Measurements from ENCODE around the gene DACH2. TPM values are rescaled to one million over a fixed set of nuclear protein-coding genes. Genes with fewer than 3 reads are reported as not detected.
A peak's percentile ranks its signal among the peaks of the same experiment; 100 is the strongest.

Gene DACH2
- total RNA-seq, 1 experiment from 2014 or later: 0.02 TPM

GRCh38 chrX:86724277-86724676 is 576.0 kb downstream of the DACH2 start:
- DNase-seq (ENCODE audit: extremely low read depth, low read depth): no peak

GRCh38 chrX:86747091-86747490 is 598.8 kb downstream of the DACH2 start:
- no peak for DNase-seq (ENCODE audit: extremely low read depth, low read depth)

DNA sequence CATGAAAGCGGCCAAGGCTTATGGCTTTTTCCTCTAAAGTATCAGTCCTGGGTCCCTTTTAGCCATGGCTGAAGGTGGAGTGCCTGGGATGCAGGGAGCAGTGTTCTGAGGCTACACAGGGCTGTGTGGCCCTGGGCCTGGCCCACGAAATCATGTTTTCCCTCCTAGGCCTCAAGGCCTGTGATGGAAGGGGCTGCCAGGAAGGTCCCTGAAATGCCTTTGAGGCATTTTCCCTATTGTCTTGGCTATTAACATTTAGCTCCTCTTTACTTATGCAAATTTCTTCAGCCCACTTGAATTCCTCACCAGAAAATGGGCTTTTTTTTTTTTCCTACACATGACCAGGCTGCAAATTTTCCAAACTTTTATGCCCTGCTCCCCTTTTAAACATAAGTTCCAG is 657.0 kb downstream of the DACH2 start:
- no peak for DNase-seq (ENCODE audit: extremely low read depth, low read depth)

- peak; percentile 1 for DNase-seq (ENCODE audit: extremely low read depth, low read depth)
Measured at GRCh38 chrX:86806786-86807185, 658.5 kb downstream of the DACH2 start.

DNA sequence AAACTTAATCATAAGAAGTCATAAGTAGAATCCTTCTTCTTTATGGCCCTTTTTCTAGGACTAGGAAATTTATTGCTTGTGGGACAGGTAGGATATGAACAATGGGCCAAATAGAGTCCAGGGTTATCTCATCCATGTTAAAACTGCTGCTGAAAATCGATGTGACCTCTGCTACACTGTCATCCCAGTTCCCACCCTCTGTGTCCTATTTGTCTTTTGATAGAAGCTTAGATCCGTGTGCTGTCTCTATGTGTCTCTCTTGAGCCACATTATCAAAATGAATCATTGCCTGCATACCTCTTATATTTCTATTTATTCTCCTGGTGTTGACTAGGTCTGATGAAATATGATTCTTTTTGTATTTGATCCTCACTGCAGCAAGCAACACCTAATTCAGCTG is 661.4 kb downstream of the DACH2 start:
- DNase-seq (ENCODE audit: extremely low read depth, low read depth): no peak

DNA sequence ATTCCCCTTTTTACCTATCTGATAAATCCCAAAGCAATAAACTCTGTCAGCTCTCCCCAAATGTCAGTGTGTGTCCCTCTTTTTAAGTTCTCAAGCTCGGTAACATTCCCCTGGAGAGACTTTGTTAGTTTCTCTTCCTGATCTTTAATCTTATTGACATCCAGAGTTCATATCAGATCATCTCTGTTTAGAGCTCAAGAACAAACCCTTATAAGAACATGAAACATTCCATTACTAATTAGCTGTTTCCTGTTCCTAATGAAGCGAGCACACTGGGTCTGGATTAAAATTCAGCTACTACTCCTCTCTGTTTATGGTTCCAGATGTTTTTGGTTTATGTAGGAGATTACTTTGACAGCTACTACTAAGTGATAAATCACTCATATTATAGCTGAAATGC is 681.5 kb downstream of the DACH2 start:
- DNase-seq (ENCODE audit: extremely low read depth, low read depth): no peak

GRCh38 chrX:86830685-86831084 is 682.4 kb downstream of the DACH2 start:
- DNase-seq (ENCODE audit: extremely low read depth, low read depth): no peak

DNA sequence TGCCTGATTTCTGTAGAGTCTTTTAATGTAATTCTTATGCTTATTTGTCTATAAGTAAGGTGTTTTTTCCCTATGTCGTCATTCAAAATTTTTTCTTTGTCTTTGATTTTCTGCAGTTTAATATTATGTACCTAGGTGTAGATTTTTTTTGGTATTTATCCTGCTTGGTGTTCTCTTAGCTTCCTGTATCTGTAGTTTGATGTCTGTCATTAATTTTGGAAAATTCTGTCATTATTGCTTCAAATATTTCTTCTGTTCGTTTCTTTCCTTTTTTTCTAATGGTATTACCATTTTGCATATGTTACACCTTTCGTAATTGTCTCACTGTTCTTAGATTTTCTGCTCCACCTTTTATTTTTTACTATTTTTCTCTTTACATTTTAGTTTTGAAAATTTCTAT is 696.9 kb downstream of the DACH2 start:
- no peak for DNase-seq (ENCODE audit: extremely low read depth, low read depth)

Small RNAs within 50 kb of the gene (small RNA-seq; reads per million reads assigned to genes)
- gene FCF1P9 (0 reads per million in 2 experiments), gene RF00026 (0 reads per million in 2 experiments)

Other genes starting within 250 kb of the DACH2 start
- 37.1 and 39.3 TPM in 2 replicates for gene CHM, start 100.9 kb upstream of the DACH2 start, total RNA-seq (2014; rRNA removed; shearing (Covaris generic))

All from NCI-H460 (cell line).